ENCODE measurements around the gene IGHMBP2.

Gene IGHMBP2

GRCh38 chr11:68863553-68864265 lies 40.0 kb upstream of the IGHMBP2 start:
- Histone ChIP-seq H3K36me3 (ENCODE audit: insufficient read depth, low read length) (no peaks in the 10 kb centered on the region), H3K9ac (ENCODE audit: insufficient read length) (no peak overlapping the region), H3K27ac (no peak overlapping the region), H3K4me3 (no peak overlapping the region), H3K9me3 (ENCODE audit: low read depth, low read length) (no peaks in the 10 kb centered on the region)
- TF ChIP-seq FOXP2 (optimal IDR thresholded peaks at IDR 0.05; ENCODE audit: control extremely low read depth, extremely low read length, insufficient read depth) (no peak), EZH2 (IDR thresholded peaks at IDR 0.05) (no peak), POLR2AphosphoS5 (IDR thresholded peaks at IDR 0.05; ENCODE audit: borderline replicate concordance, low read depth, low read length) (no peak)
- no peak for DNase-seq (ENCODE audit: low read depth, low spot score)

GRCh38 chr11:68865241-68865640 lies 38.5 kb upstream of the IGHMBP2 start:
- no peak overlapping the region for H3K4me3 ChIP-seq
- no peak overlapping the region for H3K9ac ChIP-seq (ENCODE audit: insufficient read length)
- no peak overlapping the region for H3K27ac ChIP-seq
- DNase-seq (ENCODE audit: low read depth, low spot score): no peak
- H3K9me3 ChIP-seq (ENCODE audit: low read depth, low read length): no peaks in the 10 kb centered on the region
- TF ChIP-seq FOXP2 (optimal IDR thresholded peaks at IDR 0.05; ENCODE audit: control extremely low read depth, extremely low read length, insufficient read depth) (no peak), EZH2 (IDR thresholded peaks at IDR 0.05) (no peak), POLR2AphosphoS5 (IDR thresholded peaks at IDR 0.05; ENCODE audit: borderline replicate concordance, low read depth, low read length) (no peak)
- H3K36me3 ChIP-seq (ENCODE audit: insufficient read depth, low read length): no peaks in the 10 kb centered on the region

GRCh38 chr11:68867066-68867465 lies 36.6 kb upstream of the IGHMBP2 start:
- no peak overlapping the region for H3K9ac ChIP-seq (ENCODE audit: insufficient read length)
- no peak overlapping the region for H3K27ac ChIP-seq
- H3K9me3 ChIP-seq (ENCODE audit: low read depth, low read length): no peaks in the 10 kb centered on the region
- DNase-seq (ENCODE audit: low read depth, low spot score): no peak
- H3K4me3 ChIP-seq: no peak overlapping the region
- no peak for TF ChIP-seq EZH2 (IDR thresholded peaks at IDR 0.05)
- TF ChIP-seq POLR2AphosphoS5 (IDR thresholded peaks at IDR 0.05; ENCODE audit: borderline replicate concordance, low read depth, low read length): no peak
- TF ChIP-seq FOXP2 (optimal IDR thresholded peaks at IDR 0.05; ENCODE audit: control extremely low read depth, extremely low read length, insufficient read depth): no peak
- H3K36me3 ChIP-seq (ENCODE audit: insufficient read depth, low read length): no peaks in the 10 kb centered on the region

- DNase-seq (ENCODE audit: low read depth, low spot score): no peak
- H3K9me3 ChIP-seq (ENCODE audit: low read depth, low read length): no peaks in the 10 kb centered on the region
- TF ChIP-seq FOXP2 (optimal IDR thresholded peaks at IDR 0.05; ENCODE audit: control extremely low read depth, extremely low read length, insufficient read depth): no peak
- no peak for TF ChIP-seq EZH2 (IDR thresholded peaks at IDR 0.05)
- no peak for TF ChIP-seq POLR2AphosphoS5 (IDR thresholded peaks at IDR 0.05; ENCODE audit: borderline replicate concordance, low read depth, low read length)
- H3K4me3 ChIP-seq: no peak overlapping the region
- H3K27ac ChIP-seq: no peak overlapping the region
- H3K36me3 ChIP-seq (ENCODE audit: insufficient read depth, low read length): no peaks in the 10 kb centered on the region
- H3K9ac ChIP-seq (ENCODE audit: insufficient read length): no peak overlapping the region
These were observed 35.4 kb upstream of the IGHMBP2 start for GRCh38 chr11:68868221-68868835.

- Histone ChIP-seq H3K9ac (ENCODE audit: insufficient read length) (no peak overlapping the region), H3K4me3 (no peak overlapping the region), H3K27ac (no peak overlapping the region), H3K9me3 (ENCODE audit: low read depth, low read length) (no peaks in the 10 kb centered on the region), H3K36me3 (ENCODE audit: insufficient read depth, low read length) (no peaks in the 10 kb centered on the region)
- no peak for TF ChIP-seq FOXP2 (optimal IDR thresholded peaks at IDR 0.05; ENCODE audit: control extremely low read depth, extremely low read length, insufficient read depth)
- no peak for TF ChIP-seq EZH2 (IDR thresholded peaks at IDR 0.05)
- no peak for TF ChIP-seq POLR2AphosphoS5 (IDR thresholded peaks at IDR 0.05; ENCODE audit: borderline replicate concordance, low read depth, low read length)
- DNase-seq (ENCODE audit: low read depth, low spot score): no peak
These were observed 33.2 kb upstream of the IGHMBP2 start for GRCh38 chr11:68870470-68870869.

- Histone ChIP-seq H3K9me3 (ENCODE audit: low read depth, low read length) (no peaks in the 10 kb centered on the region), H3K4me3 (peak overlapping the region; percentile 59), H3K36me3 (ENCODE audit: insufficient read depth, low read length) (no peaks in the 10 kb centered on the region), H3K27ac (peak overlapping the region; percentile 49; the same call in 1 of the 2 replicates), H3K9ac (ENCODE audit: insufficient read length) (no peak overlapping the region)
- no peak for TF ChIP-seq POLR2AphosphoS5 (IDR thresholded peaks at IDR 0.05; ENCODE audit: borderline replicate concordance, low read depth, low read length)
- TF ChIP-seq FOXP2 (optimal IDR thresholded peaks at IDR 0.05; ENCODE audit: control extremely low read depth, extremely low read length, insufficient read depth): no peak
- no peak for TF ChIP-seq EZH2 (IDR thresholded peaks at IDR 0.05)
- peak; percentile 81 for DNase-seq (ENCODE audit: low read depth, low spot score)
These were observed 31.3 kb upstream of the IGHMBP2 start for GRCh38 chr11:68872216-68873003.

- Histone ChIP-seq H3K9ac (ENCODE audit: insufficient read length) (no peak overlapping the region), H3K36me3 (ENCODE audit: insufficient read depth, low read length) (no peaks in the 10 kb centered on the region), H3K4me3 (no peak overlapping the region), H3K9me3 (ENCODE audit: low read depth, low read length) (no peaks in the 10 kb centered on the region), H3K27ac (no peak overlapping the region)
- TF ChIP-seq FOXP2 (optimal IDR thresholded peaks at IDR 0.05; ENCODE audit: control extremely low read depth, extremely low read length, insufficient read depth) (no peak), POLR2AphosphoS5 (IDR thresholded peaks at IDR 0.05; ENCODE audit: borderline replicate concordance, low read depth, low read length) (no peak), EZH2 (IDR thresholded peaks at IDR 0.05) (no peak)
- no peak for DNase-seq (ENCODE audit: low read depth, low spot score)
These were observed 25.7 kb upstream of the IGHMBP2 start for GRCh38 chr11:68878022-68878421.

GRCh38 chr11:68880851-68881250 lies 22.8 kb upstream of the IGHMBP2 start:
- Histone ChIP-seq H3K27ac (no peak overlapping the region), H3K36me3 (ENCODE audit: insufficient read depth, low read length) (no peaks in the 10 kb centered on the region), H3K4me3 (no peak overlapping the region), H3K9ac (ENCODE audit: insufficient read length) (no peak overlapping the region), H3K9me3 (ENCODE audit: low read depth, low read length) (no peaks in the 10 kb centered on the region)
- no peak for TF ChIP-seq EZH2 (IDR thresholded peaks at IDR 0.05)
- no peak for TF ChIP-seq FOXP2 (optimal IDR thresholded peaks at IDR 0.05; ENCODE audit: control extremely low read depth, extremely low read length, insufficient read depth)
- no peak for TF ChIP-seq POLR2AphosphoS5 (IDR thresholded peaks at IDR 0.05; ENCODE audit: borderline replicate concordance, low read depth, low read length)
- no peak for DNase-seq (ENCODE audit: low read depth, low spot score)

All from SK-N-MC (cell line).